RWPE2 (cell line): ENCODE measurements around the gene CNGA3.

Experiments
- ATAC-seq: fragments of 200-7000 bp; cut with Tn5 transposase; 3 replicates; pipeline ENCODE4 v1.9.1; 2021; ENCODE audit warnings: low read depth
- DNase-seq: peaks from one replicate; pipeline ENCODE4 v3.0.0-alpha.2; 2020; ENCODE audit warnings: low spot score
- H3K27ac ChIP-seq: fragments of 450-650 bp; 2 replicates; pipeline ENCODE4 v1.5.1; 2017; ENCODE audit warnings: mild to moderate bottlenecking; ENCODE audit not compliant: poor library complexity, severe bottlenecking
- H3K27me3 ChIP-seq: fragments of 250-450 bp; sonication (Bioruptor Pico); 2 replicates; pipeline ENCODE4 v1.5.1; 2021; ENCODE audit warnings: mild to moderate bottlenecking, moderate library complexity; ENCODE audit not compliant: insufficient read depth, poor library complexity, severe bottlenecking
- H3K36me3 ChIP-seq: fragments of 250-450 bp; sonication (Bioruptor Pico); 2 replicates; pipeline ENCODE4 v1.5.1; 2020; ENCODE audit warnings: low read depth, mild to moderate bottlenecking, moderate library complexity
- H3K4me1 ChIP-seq: fragments of 250-450 bp; sonication (Bioruptor Pico); 2 replicates; pipeline ENCODE4 v1.5.1; 2021; ENCODE audit warnings: mild to moderate bottlenecking, moderate library complexity; ENCODE audit not compliant: insufficient read depth, poor library complexity, severe bottlenecking
- H3K4me3 ChIP-seq: fragments of 250-450 bp; sonication (Bioruptor Pico); 2 replicates; pipeline ENCODE4 v1.5.1; 2021; ENCODE audit warnings: mild to moderate bottlenecking, moderate library complexity; ENCODE audit not compliant: severe bottlenecking
- H3K9me3 ChIP-seq: fragments of 250-450 bp; sonication (Bioruptor Pico); 2 replicates; pipeline ENCODE4 v1.5.1; 2021; ENCODE audit warnings: mild to moderate bottlenecking, moderate library complexity; ENCODE audit not compliant: severe bottlenecking
- CTCF ChIP-seq: fragments of 450-650 bp; IDR thresholded peaks from one replicate; pipeline ENCODE4 v1.5.1; 2017; ENCODE audit warnings: mild to moderate bottlenecking, moderate library complexity; ENCODE audit not compliant: poor library complexity, severe bottlenecking

Gene CNGA3

GRCh38 chr2:98359986-98360385, 13.7 kb downstream of the CNGA3 start:
- DNase-seq: no peak
- Histone ChIP-seq H3K36me3 (no peaks in the 10 kb centered on the region), H3K4me3 (no peak overlapping the region), H3K4me1 (peaks cover 12% of the 10 kb centered on the region), H3K27me3 (no peaks in the 10 kb centered on the region), H3K27ac (no peak overlapping the region), H3K9me3 (no peaks in the 10 kb centered on the region)
- peak; percentile 92 for ATAC-seq
- peak; percentile 19 for TF ChIP-seq CTCF

DNA sequence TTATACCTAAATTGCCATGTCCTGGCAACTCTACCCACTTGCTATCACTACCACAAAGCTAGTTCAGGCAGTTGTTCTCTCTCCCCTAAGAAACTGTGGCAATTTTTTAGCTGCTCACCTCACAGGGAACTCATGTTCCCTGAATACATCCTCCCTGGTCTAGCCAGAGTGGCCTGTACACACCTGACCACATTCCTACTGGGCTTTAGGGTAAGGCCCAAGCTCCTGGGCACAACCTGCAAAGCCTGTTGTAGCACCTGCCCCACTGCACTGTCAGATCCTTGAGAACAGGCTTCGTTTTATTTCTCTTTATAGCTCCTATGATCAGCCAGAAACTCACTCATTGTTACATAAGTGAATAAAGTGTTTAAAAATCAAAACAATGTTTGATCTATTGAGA, 21.5 kb downstream of the CNGA3 start:
- no peaks in the 10 kb centered on the region for H3K9me3 ChIP-seq
- H3K4me3 ChIP-seq: no peak overlapping the region
- DNase-seq (no peak), ATAC-seq (no peak)
- H3K4me1 ChIP-seq: no peaks in the 10 kb centered on the region
- no peak overlapping the region for H3K27ac ChIP-seq
- no peak for TF ChIP-seq CTCF
- H3K27me3 ChIP-seq: no peaks in the 10 kb centered on the region
- H3K36me3 ChIP-seq: no peaks in the 10 kb centered on the region

DNA sequence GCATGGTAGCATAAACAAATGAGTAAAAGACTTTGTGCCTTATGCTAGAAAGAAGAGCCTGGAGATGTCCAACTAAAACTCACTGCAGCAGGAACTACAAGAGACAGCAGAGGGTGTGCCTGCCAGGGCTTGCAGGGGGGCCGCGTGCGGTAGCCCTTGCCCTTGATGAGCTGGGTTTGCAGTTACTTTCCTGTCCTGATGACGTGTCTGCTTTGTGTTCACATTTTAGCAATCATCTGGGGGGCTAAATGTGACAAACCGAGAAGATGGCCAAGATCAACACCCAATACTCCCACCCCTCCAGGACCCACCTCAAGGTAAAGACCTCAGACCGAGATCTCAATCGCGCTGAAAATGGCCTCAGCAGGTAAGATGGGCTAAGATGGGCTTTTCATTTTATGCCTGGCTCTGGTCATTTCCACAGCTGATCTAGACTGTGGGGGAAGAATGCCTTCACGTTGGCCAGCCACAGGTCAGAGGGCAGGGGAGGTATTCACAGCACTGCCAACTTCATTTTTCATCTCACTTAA, 23.5 kb downstream of the CNGA3 start:
- no peak for DNase-seq
- ATAC-seq: no peak
- Histone ChIP-seq H3K27me3 (no peaks in the 10 kb centered on the region), H3K36me3 (no peaks in the 10 kb centered on the region), H3K9me3 (no peaks in the 10 kb centered on the region), H3K4me1 (no peaks in the 10 kb centered on the region), H3K27ac (no peak overlapping the region), H3K4me3 (no peak overlapping the region)
- TF ChIP-seq CTCF: no peak

GRCh38 chr2:98372121-98372520, 25.9 kb downstream of the CNGA3 start:
- Histone ChIP-seq H3K4me3 (no peak overlapping the region), H3K4me1 (no peaks in the 10 kb centered on the region), H3K9me3 (no peaks in the 10 kb centered on the region), H3K27ac (no peak overlapping the region), H3K36me3 (no peaks in the 10 kb centered on the region), H3K27me3 (no peaks in the 10 kb centered on the region)
- TF ChIP-seq CTCF: no peak
- ATAC-seq: no peak
- DNase-seq: no peak

- no peak for DNase-seq
- Histone ChIP-seq H3K36me3 (no peaks in the 10 kb centered on the region), H3K9me3 (no peaks in the 10 kb centered on the region), H3K27me3 (no peaks in the 10 kb centered on the region), H3K27ac (no peak overlapping the region), H3K4me3 (no peak overlapping the region), H3K4me1 (no peaks in the 10 kb centered on the region)
- ATAC-seq: no peak
- TF ChIP-seq CTCF: no peak
These were observed 26.3 kb downstream of the CNGA3 start for GRCh38 chr2:98372579-98372978.
